CD14-positive monocyte (primary cell): ENCODE measurements around the gene APOH. TPM values are rescaled to one million over a fixed set of nuclear protein-coding genes. Genes with fewer than 3 reads are reported as not detected.

ENCODE experiments used
- DNase-seq, 3 donors: peaks; one replicate each; pipeline ENCODE4 v3.0.0-alpha.2; 2011 to 2022
- H2AFZ ChIP-seq: 2 replicates; pipeline ENCODE4 v1.6.0; 2012; ENCODE audit warnings: mild to moderate bottlenecking, low read depth, low read length, inconsistent platforms; ENCODE audit not compliant: insufficient read depth, poor library complexity, severe bottlenecking
- H3K27ac ChIP-seq, 2 donors: 1 replicate in 1 of 2; 2 replicates in 1 of 2; pipeline ENCODE4 v1.5.1; 2012 to 2013; ENCODE audit warnings: low read length in 2 of 2, control low read depth in 1 of 2, inconsistent platforms in 1 of 2, low read depth in 1 of 2, mild to moderate bottlenecking in 1 of 2
- H3K27me3 ChIP-seq, 2 donors: one replicate each; pipeline versions ENCODE4 v1.6.0 to v1.6.1; 2011 to 2013; ENCODE audit warnings: low read length in 2 of 2; ENCODE audit not compliant: control insufficient read depth in 2 of 2, insufficient read depth in 2 of 2
- H3K36me3 ChIP-seq, 2 donors: replicated peaks in 1 of 2; 1 replicate in 1 of 2; 2 replicates in 1 of 2; pipeline versions ENCODE4 v1.5.1 to v1.6.1; 2012 to 2013; ENCODE audit warnings: low read length in 2 of 2, control low read depth in 1 of 2, inconsistent platforms in 1 of 2, mild to moderate bottlenecking in 1 of 2; ENCODE audit not compliant: insufficient read depth in 2 of 2, control insufficient read depth in 1 of 2
- H3K4me1 ChIP-seq, 2 donors: 1 replicate in 1 of 2; 2 replicates in 1 of 2; pipeline versions ENCODE4 v1.5.1 to v1.6.1; 2012 to 2013; ENCODE audit warnings: low read length in 2 of 2, control low read depth in 1 of 2, inconsistent platforms in 1 of 2, mild to moderate bottlenecking in 1 of 2, moderate library complexity in 1 of 2; ENCODE audit not compliant: insufficient read depth in 2 of 2, control insufficient read depth in 1 of 2
- H3K4me2 ChIP-seq: replicated peaks from 2 replicates; pipeline ENCODE3; 2012; ENCODE audit warnings: low read length, moderate library complexity, mild to moderate bottlenecking; ENCODE audit not compliant: poor library complexity, severe bottlenecking; ENCODE audit errors: extremely low read depth
- H3K4me3 ChIP-seq, 3 experiments: fragments of 200-600 bp in 1 of 3; sonication (generic) in 1 of 3; replicated peaks in 1 of 3; 1 replicate in 2 of 3; 2 replicates in 1 of 3; pipeline ENCODE4 v1.5.1; 2011 to 2013; ENCODE audit warnings: low read length in 3 of 3, mild to moderate bottlenecking in 3 of 3, control low read depth in 2 of 3, low read depth in 2 of 3, inconsistent platforms in 1 of 3, moderate library complexity in 1 of 3
- H3K79me2 ChIP-seq: 2 replicates; pipeline ENCODE4 v1.6.0; 2012; ENCODE audit warnings: mild to moderate bottlenecking, control low read depth, inconsistent platforms, low read length, moderate library complexity; ENCODE audit not compliant: insufficient read depth
- H3K9ac ChIP-seq: 2 replicates; pipeline ENCODE4 v1.6.0; 2017; ENCODE audit warnings: low read length, mild to moderate bottlenecking; ENCODE audit not compliant: insufficient read depth, poor library complexity, severe bottlenecking
- H3K9me3 ChIP-seq, 2 donors: replicated peaks in 1 of 2; 1 replicate in 1 of 2; 2 replicates in 1 of 2; pipeline versions ENCODE4 v1.5.1 to v1.6.1; 2012 to 2013; ENCODE audit warnings: low read length in 2 of 2, control low read depth in 1 of 2; ENCODE audit not compliant: control insufficient read depth in 1 of 2, insufficient read depth in 1 of 2
- H4K20me1 ChIP-seq: 2 replicates; pipeline ENCODE4 v1.6.0; 2012; ENCODE audit warnings: mild to moderate bottlenecking, low read length, control low read depth, moderate library complexity; ENCODE audit not compliant: insufficient read depth
- H3K27ac Mint-ChIP-seq, 7 donors: one replicate each; pipeline ENCODE4 v1.8.0; 2020; ENCODE audit warnings: mild to moderate bottlenecking in 7 of 7, mixed read lengths in 7 of 7, moderate library complexity in 6 of 7, inconsistent platforms in 2 of 7
- H3K27me3 Mint-ChIP-seq, 3 donors: one replicate each; pipeline ENCODE4 v1.8.0; 2021 to 2022; ENCODE audit warnings: low read depth in 3 of 3, mild to moderate bottlenecking in 3 of 3, mixed read lengths in 3 of 3, moderate library complexity in 3 of 3, inconsistent platforms in 1 of 3
- H3K36me3 Mint-ChIP-seq, 2 donors: one replicate each; pipeline ENCODE4 v1.8.0; 2020; ENCODE audit warnings: mixed read lengths in 2 of 2, inconsistent platforms in 1 of 2, mild to moderate bottlenecking in 1 of 2
- H3K4me1 Mint-ChIP-seq: one replicate; pipeline ENCODE4 v1.8.0; 2020; ENCODE audit warnings: mild to moderate bottlenecking, mixed read lengths
- H3K4me3 Mint-ChIP-seq, 2 donors: one replicate each; pipeline ENCODE4 v1.8.0; 2020; ENCODE audit warnings: mild to moderate bottlenecking in 2 of 2, mixed read lengths in 2 of 2, moderate library complexity in 1 of 2
- H3K9me3 Mint-ChIP-seq, 7 donors: one replicate each; pipeline ENCODE4 v1.8.0; 2020 to 2022; ENCODE audit warnings: mixed read lengths in 7 of 7, mild to moderate bottlenecking in 6 of 7, moderate library complexity in 6 of 7, inconsistent platforms in 2 of 7
- WGBS: methylation state at CpG from one replicate; pipeline ENCODE4 v1.1.5; 2013; ENCODE audit warnings: missing lambda C conversion rate; ENCODE audit not compliant: insufficient coverage; 5-methylcytosine and 5-hydroxymethylcytosine counted together
- intact Hi-C, 2 donors: fragments of 100-400 bp; cut with micrococcal nuclease; formaldehyde crosslinking; loops; one replicate each; pipeline versions ENCODE4 v1.15.0 to v1.15.1; 2023
- polyA plus RNA-seq, 3 donors: library from polyadenylated mRNA; depleted of rRNA in 1 of 3; unstranded in 2 of 3; stranded (reverse) in 1 of 3; fragments of 300-500 nt in 2 of 3; fragments of >200 nt in 1 of 3; fragmentation: Illumina TruSeq in 2 of 3; gene quantifications; 1 replicate in 2 of 3; 2 replicates in 1 of 3; pipeline ENCODE4 v1.2.3, GENCODE V29; 2012 to 2021
- TF ChIP-seq, protein P1 (sequence below): fragments of 200-600 bp; IDR thresholded peaks from one replicate; pipeline ENCODE4 v1.8.0; 2022; ENCODE audit warnings: antibody characterized with exemption, mild to moderate bottlenecking

The APOH gene
- polyA plus RNA-seq, 3 donors: not detected

GRCh38 chr17:66221755-66222530 lies 7.3 kb downstream of the APOH start:
- TF ChIP-seq, protein P1, sequence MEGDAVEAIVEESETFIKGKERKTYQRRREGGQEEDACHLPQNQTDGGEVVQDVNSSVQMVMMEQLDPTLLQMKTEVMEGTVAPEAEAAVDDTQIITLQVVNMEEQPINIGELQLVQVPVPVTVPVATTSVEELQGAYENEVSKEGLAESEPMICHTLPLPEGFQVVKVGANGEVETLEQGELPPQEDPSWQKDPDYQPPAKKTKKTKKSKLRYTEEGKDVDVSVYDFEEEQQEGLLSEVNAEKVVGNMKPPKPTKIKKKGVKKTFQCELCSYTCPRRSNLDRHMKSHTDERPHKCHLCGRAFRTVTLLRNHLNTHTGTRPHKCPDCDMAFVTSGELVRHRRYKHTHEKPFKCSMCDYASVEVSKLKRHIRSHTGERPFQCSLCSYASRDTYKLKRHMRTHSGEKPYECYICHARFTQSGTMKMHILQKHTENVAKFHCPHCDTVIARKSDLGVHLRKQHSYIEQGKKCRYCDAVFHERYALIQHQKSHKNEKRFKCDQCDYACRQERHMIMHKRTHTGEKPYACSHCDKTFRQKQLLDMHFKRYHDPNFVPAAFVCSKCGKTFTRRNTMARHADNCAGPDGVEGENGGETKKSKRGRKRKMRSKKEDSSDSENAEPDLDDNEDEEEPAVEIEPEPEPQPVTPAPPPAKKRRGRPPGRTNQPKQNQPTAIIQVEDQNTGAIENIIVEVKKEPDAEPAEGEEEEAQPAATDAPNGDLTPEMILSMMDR: no peak
- H3K9me3 Mint-ChIP-seq: peaks cover 0 to 3% (median 0%) of the 10 kb centered on the region in 7 donors
- no peak for DNase-seq
- H3K36me3 Mint-ChIP-seq: no peaks in the 10 kb centered on the region
- no peak overlapping the region for H3K4me3 Mint-ChIP-seq
- H3K4me2 ChIP-seq: no peak overlapping the region
- no peak overlapping the region for H3K27ac ChIP-seq
- intact Hi-C loops: no loop called here
- H2AFZ ChIP-seq: no peak overlapping the region
- H3K4me1 Mint-ChIP-seq: no peaks in the 10 kb centered on the region
- H3K4me3 ChIP-seq: no peak overlapping the region
- no peaks in the 10 kb centered on the region for H4K20me1 ChIP-seq
- H3K27ac Mint-ChIP-seq: no peak overlapping the region
- WGBS: 100% methylated on average over 2 of the region's 11 CpGs
- H3K27me3 Mint-ChIP-seq: peaks cover 6 to 15% (median 10%) of the 10 kb centered on the region in 3 donors
- no peaks in the 10 kb centered on the region for H3K4me1 ChIP-seq
- no peaks in the 10 kb centered on the region for H3K9me3 ChIP-seq
- peaks cover 0 to 3% of the 10 kb centered on the region in 2 donors for H3K27me3 ChIP-seq
- H3K79me2 ChIP-seq: no peaks in the 10 kb centered on the region
- H3K36me3 ChIP-seq: no peaks in the 10 kb centered on the region
- H3K9ac ChIP-seq: no peak overlapping the region

DNA sequence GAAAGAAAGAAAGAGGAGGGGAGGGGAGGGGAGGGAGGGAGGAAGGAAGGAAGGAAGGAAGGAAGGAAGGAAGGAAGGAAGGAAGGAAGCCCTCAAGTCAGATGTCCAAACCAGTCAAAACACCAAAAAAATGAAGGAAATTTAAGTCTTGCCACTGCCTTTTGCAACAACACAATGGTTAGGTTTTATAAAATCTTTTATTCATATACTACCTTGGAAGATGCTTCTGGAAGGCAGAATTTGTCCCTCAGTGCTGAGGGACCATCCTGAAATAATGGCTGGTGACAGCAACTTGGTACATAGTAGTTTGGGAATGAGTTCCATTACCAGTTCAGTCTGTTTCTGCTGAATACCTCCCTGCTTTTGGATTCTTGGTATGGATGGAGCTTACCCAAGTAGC lies 7.9 kb downstream of the APOH start:
- H3K4me1 ChIP-seq: no peaks in the 10 kb centered on the region
- no peak overlapping the region for H3K4me3 Mint-ChIP-seq
- H3K27me3 Mint-ChIP-seq: peaks cover 6 to 15% (median 10%) of the 10 kb centered on the region in 3 donors
- H3K9me3 Mint-ChIP-seq: peaks cover 0 to 3% (median 0%) of the 10 kb centered on the region in 7 donors
- no peak overlapping the region for H3K27ac ChIP-seq
- no peaks in the 10 kb centered on the region for H4K20me1 ChIP-seq
- no peaks in the 10 kb centered on the region for H3K79me2 ChIP-seq
- intact Hi-C loops: no loop called here
- DNase-seq: no peak
- no peak overlapping the region for H3K27ac Mint-ChIP-seq
- H3K36me3 ChIP-seq: no peaks in the 10 kb centered on the region
- H3K9me3 ChIP-seq: no peaks in the 10 kb centered on the region
- H3K9ac ChIP-seq: no peak overlapping the region
- H3K4me1 Mint-ChIP-seq: no peaks in the 10 kb centered on the region
- no peak overlapping the region for H3K4me3 ChIP-seq
- no peak overlapping the region for H2AFZ ChIP-seq
- TF ChIP-seq, protein P1: no peak
- no peaks in the 10 kb centered on the region for H3K36me3 Mint-ChIP-seq
- H3K27me3 ChIP-seq: peaks cover 0 to 3% of the 10 kb centered on the region in 2 donors
- no peak overlapping the region for H3K4me2 ChIP-seq
